HG03045 (cell line): ENCODE results near the gene GP1BB.
"Not testable (repeated sequence)": the region's sequence is repeated elsewhere in the genome, so short reads cannot be mapped to it uniquely, and the experiment has no call there.

Source experiments
- ATAC-seq: cut with Tn5 transposase; IDR thresholded peaks from one replicate; pipeline ENCODE4 v1.9.1; 2021; ENCODE audit warnings: mild to moderate bottlenecking, moderate library complexity; ENCODE audit not compliant: unreplicated experiment

The GP1BB gene

DNA sequence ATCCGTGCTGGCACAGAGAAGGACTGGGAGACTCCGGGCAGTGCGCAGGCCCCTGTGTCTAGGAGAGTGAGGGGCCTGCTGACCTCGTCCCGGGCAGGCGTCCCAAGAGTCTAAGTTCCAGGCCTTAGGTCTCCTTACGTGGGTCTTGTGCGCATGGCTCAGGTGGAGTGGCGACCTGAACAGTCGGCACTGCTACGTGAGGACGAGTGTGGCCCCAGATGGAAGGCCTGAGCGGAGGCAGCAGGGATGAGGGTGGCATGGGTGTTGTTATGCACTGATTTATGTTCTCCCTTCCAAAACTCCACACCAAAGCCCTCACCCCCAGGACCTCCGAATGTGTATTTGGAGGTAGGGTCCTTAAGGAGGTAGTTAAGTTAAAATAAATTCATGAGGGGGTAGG lies 29.8 kb upstream of the GP1BB start:
- no peak for ATAC-seq

DNA sequence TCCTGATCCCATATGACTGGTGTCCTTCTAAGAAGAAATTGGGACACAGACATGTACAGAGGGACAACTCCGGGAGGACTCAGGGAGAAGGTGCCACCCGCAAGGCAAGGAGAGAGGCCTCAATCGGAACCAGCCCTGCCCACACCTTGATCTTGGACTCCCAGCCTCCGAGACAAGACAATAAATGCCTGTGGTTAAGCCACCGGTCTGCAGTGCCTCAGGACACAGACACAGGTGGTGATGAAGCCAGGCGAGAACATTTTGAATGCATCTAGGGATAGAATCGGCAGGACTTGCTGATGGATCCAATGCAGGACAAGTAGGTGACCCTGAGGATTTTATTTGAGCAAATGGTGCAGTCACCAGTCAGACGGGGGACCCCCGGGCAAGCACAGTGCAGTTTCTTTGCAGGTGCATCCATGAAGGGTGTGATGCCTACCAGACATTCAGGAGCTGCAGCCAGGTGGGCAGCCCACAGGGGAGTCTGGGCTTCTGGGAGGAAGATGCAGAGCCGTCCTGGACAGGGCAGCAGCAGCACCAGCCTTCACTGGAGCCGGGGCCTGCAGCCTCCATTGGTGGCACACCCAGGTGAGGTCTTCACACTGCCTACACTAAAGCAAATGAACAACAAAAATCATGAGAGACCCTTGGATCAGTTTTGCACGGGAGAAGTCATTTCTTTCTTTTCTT lies 29.2 kb upstream of the GP1BB start:
- ATAC-seq: no peak

DNA sequence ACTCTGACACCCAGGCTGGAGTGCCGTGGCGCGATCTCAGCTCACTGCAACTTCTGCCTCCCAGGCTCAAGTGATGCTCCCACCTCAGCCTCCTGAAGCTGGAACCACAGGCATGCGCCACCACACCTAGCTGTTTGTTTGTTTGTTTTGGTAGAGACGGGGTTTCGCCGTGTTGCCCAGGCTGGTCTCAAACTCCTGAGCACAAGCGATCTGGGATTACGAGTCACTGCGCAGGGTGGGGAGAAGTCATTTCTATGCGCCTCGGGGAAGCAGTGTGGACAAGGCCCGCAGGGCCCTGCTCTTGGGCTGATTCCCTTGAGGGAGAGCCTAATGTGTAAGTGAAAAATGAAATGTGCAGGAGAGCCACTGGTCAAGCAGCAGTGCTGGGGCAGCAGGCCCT lies 28.6 kb upstream of the GP1BB start:
- no peak for ATAC-seq

DNA sequence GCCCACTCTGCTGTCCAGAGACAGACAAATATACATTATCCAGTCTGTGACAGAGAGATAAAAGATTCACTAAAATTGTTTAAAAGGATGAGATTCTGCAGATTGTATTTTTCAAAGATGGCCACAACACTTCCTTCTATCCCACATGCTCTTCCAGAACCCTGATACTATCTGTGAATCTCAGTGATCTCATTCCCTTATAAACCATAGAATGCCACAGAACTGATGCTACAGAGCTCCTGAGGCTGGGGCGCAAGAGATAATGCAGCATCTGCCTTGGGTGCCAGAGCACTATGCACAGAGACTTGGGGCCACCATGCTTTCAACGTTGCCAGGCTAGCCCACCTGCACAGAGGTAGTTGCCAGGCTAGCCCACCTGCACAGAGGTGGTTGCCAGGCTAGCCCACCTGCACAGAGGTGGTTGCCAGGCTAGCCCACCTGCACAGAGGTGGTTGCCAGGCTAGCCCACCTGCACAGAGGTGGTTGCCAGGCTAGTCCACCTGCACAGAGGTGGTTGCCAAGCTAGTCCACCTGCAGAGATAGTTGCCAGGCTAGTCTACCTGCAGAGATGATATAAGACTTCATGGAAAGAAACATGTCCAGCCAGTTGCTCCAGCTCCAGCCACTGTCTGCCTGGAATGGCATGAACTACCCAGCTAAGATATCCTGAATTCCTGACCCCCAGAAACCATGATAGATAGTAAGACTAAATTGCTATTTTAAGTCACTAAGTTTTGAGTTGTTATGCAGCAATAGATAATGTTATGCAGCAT lies 26.6 kb upstream of the GP1BB start:
- no peak for ATAC-seq

DNA sequence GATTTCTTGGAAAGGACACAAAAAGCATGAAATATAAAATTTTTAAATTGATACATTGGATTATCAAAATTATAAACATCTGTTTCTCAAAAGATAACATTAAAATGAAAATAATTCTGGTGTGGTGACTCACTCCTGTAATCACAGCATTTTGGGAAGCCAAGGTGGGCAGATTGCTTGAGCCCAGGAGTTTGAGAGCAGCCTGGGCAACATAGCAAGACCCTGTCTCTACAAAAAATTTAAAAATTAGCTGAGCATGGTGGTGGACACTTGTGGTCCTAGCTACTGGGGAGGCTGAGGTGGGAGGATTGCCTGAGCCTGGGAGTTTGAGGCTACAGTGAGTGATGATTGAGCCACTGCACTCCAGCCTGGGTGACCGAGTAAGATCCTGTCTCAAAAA lies 25.5 kb upstream of the GP1BB start:
- not testable (repeated sequence) for ATAC-seq

DNA sequence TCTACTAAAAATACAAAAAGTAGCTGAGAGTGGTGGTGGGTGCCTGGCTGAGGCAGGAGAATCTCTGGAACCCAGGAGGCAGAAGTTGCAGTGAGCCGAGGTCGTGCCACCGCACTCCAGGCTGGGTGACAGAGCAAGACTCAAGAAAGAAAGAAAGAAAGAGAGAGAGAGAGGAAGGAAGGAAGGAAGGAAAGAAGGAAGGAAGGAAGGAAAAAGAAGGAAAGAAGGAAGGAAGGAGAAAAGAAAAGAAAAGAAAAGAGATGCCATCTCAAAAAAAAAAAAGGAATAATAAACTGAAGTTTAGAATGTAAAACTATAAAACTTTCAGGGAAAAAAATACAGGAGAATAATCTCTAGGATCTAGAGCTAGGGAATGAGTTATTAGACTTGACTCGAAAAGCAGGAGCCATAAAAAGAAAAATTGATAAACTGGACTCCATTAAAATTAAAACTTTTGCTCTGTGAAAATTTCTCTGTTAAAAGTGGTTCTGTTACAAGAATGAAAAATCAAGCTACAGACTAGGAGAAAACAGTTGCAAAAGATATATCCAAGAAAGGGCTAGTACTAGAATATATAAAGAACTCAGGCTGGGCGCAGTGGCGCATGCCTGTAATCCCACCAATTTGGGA lies 22.4 kb upstream of the GP1BB start:
- no peak for ATAC-seq

DNA sequence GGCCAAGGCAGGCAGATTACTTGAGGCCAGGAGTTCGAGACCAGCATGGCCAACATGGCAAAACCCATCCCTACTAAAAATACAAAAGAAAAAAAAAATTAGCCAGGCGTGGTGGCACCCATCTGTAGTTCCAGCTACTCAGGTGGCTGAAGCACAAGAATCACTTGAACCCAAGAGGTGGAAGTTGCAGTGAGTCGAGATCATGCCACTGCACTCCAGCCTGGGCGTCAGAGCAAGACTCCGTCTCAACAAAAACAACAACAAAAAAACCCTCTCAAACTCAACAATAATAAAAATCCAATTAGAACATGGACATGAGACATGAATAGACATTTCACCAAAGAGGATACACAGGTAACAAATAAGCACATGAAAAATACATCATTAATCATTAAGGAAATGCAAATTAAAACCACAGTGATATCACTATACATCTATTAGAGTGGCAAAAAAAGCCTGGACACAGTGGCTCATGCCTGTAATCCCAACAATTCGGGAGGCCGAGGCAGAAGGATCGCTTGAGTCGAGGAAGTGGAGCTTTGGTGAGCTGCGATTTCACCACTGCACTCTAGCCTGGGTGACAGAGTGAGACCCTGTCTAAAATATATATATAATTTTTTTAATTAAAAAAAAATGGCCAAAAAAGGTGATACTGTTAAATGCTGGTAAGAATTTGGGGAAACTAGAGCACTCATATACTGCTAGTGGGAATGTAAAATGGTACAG lies 21.8 kb upstream of the GP1BB start:
- no peak for ATAC-seq

DNA sequence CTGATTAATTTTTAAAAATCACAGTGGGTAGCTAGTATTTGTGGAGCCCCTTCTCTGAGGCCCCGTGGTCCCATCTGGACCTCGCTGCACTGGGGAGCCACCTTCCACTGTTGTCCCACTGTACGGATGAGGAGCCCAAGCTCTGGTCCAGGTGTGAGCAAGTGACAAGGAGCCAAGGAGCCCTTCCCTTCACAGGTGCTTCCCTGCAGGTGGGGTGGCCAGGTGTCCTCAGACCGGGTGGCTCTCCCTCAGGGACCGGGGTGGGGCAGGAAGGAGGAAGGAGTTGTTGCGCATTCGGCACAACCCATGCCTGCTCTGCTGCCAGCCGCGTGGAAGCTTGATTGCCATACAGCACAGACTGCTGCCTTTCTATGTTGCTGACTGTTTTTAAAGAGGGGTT lies 19.5 kb upstream of the GP1BB start:
- ATAC-seq: no peak

DNA sequence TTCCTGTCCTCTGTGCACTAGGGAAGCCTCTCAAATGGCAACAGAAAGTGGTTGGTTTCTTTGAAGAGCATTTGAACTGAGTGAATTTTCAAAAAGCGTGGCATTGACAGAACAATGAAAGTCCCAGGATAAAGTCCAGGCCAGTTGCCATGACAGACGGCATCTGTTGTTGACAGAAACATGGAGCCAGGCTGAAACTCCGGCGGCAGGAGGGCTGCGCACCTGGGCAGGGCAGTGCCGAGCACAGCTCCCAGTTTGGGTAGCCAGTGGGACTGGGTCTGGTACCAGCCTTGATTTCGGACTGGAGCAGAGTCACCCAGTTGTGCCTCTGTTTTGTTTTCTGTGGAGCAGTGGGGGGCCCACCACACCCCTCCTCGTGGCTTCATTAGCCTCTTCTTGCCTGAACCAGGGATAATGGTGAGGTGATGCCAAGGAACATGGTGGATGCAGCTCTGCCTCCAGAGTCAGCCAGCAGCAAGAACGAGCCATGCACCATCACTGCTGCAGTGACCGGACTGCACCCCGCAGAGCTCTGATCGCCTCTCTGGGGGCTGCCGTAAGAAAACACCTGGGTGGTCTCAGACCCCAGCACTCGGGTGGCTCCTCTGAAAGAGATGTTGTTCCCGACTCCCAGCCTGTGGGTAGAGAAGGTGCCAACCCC lies 18.9 kb upstream of the GP1BB start:
- no peak for ATAC-seq

DNA sequence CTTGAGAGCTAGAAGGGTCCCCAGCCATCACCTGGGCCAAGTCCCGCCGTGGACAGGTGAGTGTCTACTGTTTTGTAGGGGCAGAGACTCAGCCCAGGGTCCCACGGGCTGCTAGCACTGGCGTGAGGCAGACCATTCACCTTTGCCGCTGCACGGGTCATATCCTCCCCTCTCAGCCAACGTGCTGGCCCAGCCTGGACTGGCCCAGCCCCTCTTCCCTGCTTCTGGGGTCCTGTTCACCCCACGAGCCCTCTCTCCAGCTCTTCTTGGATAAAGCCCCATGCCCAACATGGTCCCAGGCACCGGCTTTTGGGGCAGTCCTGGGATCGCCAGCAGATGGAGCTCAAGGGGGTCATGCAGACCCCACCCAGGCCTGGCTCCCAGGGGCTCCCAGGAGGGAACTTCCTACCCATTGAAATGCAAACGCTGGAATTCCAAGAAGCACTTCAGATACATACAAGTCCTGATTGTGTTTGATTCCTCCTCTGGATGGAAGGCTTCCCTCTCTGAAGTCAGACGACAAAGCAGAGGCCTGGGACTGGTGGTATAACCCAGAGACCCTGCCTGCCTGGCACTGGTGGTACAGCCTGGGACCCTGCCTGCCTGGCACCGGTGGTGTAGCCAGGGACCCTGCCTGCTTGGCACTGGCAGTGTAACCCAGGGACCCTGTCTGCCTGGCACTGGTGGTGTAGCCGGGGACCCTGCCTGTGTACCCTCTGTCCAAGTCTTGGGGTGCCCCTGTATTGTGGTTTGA lies 18.0 kb upstream of the GP1BB start:
- no peak for ATAC-seq

DNA sequence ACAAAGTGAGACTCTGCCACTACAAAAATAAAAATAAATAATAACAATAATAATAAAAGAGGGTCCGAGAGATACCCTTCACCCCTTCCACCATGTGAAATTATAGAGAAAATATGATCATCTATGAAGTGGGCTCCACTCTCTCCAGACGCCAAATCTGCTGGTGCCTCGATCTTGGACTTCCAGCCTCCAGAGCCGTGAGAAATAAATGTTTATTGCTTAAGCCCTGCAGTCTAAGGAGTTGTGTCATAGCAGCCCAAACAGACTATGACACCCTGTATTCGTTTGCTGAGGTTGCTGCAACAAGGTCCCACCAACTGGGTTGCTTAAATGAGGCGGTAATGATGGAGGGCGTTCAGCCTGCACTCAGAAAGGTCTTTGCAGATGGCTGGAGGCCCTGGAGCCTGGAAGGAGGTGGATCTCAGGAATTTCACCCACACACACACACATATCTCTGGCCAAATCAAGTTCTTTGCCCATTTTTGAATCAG lies 16.6 kb upstream of the GP1BB start:
- ATAC-seq: no peak

DNA sequence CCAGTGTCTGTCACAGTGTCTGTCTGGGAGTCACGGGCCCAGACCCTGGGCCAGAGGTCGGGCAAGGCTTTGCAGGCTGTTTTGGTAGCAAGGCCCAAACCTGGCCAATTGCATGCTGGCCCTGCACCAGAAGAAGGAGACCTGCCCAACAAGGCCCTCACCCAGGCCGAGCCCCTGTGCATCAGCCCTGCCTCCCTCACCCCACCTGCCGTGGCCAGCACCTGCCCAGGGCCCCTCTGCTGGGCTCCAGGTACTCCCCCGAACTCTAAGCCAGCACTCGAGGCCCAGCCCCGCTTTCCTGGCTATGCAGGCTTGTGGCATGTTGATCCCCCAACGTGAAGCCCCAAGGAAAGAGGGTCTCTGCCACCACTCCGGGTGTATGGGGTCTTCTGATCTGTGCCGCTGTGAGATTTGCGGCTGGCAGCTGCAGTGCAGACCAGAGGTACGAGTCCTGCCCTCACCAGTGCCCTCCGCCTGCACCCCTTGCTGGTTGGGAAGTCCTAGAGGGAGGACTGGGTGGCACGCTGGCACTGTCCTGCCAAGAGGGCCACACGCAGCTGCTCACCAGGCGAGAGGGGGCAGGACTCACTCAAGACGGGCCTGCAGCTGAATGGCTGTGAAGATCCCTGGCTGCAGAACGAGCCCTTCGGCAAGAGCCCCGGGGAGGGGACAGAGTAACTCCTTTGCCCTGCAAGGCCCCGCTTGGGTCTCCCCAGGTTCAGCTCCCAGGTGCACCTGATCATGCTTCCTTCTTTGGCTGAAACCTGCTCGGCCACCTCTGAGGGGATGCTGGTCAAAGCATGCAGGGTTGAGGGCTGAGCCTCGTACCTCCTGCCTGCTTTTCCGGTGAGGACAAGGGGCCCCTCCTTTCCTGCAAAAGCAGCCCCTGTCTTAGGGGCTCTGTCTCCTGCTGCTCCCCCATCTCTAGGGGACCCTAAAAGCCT lies 15.7 kb upstream of the GP1BB start:
- ATAC-seq: no peak

DNA sequence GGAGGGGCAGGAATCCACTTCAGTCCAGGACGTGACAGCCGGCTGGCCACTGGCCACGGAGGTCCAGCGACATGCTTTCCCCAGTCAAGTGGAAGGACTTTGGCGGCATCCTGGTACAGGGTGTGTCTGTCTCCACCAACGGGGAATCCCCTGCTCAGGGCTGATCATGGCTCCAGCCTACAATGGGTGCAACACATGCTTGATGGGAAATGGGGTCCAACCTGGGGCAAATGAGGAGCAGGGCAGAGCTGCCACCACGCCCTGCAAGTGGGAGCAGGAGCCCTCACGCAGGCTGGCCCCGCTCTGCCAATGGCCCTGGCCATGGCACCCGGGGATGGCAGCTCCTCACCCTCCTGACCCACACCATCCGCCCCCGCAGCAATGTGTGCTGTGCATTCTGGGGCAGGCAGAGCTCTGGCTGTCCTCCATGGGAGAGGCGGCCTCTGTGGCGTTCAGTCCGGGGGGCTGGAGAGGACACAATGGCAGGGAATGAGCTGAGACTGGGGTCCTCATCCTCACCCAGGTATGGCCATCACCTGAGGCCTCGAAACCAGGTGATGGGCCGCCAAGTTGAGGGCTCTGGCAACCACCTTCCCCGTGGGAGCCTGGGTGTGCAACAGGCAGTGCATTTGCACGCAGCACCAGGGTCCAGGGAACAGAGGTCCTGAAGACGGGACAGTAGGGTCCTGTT lies 14.9 kb upstream of the GP1BB start:
- no peak for ATAC-seq

DNA sequence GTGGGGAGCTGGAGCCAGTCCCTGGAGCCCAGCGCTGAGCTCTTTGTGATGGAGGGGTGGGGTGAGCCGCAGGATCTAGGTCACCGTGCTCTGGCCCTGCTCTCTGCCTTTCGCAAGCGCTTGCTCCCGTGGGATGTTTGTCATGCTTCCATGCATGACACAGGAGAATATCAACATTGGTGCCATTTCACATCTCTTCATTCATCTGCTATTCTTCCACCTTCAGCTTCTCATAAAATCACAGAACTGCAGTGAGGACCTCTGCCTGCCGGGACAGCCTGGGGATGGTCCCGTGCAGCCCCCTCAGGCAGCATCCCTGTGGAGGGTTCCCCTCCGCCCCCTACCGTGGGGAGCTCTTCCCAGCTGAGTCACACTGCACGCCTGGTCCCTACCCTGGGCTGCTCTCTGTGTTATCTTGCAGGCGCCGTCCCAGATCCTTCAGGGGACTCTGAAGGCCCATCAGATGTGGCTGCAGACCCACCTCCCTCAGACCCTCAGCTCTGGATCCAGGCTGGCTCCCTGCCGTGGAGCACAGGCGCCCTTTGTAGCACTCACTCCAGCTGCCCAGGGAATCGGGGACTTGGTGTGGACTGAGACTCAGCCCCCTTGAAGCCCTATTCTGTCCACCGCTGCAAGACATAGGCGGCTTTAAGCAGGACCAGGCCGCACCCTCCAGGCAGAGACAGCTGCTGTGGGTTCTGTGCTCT lies 14.1 kb upstream of the GP1BB start:
- ATAC-seq: no peak

DNA sequence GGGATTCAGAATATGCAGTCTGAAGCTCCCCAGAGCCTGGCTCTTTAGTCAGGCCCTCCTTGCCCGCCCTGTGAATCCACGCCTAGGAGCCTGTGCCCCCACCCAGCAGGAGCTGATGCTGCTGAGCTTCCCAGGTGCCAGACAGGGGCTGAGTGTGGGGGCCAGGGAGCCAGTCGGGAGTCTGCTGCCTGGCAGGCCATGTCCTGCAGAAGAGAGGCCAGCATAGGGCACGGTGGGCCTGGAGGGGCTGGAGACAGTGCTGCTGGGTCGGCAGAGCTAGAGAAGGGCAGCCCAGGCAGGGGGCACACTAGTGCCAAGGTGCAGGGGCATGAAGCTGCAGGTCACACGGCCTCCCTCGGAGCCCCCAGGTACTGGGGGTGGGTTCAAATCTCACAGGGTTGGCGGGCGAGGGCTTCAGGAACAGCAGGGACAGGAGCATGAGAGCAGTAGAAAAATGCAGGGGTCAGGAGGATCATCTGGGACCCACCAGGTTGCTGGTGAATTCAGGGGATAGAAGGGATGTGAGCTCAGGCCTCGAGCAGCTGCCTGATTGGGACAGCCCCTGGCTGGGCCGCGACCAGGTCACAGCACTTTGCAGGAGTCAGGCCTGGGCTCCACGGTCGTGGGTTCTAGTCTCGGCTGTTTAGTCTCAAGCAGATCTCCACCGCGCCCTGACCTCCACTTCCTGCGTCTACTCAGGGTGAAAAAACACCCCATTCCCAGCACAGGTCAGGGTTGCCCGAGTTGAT lies 13.1 kb upstream of the GP1BB start:
- ATAC-seq: no peak

DNA sequence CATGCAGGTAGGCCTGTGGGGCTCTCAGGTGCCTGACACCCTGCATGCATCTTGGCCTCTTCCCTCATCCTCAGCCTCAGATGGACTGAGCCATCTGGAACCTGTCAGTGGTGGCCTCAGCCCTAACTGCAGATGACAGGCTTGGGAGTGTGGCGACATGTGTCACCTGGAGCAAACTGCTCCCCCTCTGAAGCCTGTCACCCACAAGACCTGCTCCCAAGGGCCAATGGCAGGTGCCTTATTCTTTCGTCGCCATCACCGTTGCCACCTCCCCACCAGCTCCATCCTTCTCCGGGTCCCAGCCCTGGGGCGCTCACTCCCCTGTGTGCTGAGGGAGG lies 12.6 kb upstream of the GP1BB start:
- ATAC-seq: no peak

DNA sequence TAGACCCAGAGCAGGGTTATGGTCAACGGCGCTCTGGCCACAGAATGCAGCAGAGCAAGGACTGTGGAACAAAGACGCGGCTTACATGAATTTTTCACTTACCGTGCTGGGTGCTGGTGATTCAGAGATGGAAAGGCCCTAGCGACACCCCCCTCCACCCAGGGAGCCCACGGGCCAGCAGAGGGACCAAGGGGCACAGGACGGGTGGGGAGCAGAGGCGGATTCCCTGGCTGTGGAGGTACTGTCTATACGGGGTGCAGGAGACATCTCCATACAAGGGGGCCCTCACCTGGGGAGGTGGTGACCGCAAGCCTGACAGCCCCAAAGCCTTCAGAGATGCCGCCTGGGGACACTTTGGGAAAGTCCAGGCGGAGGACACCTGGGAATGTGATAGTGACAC lies 10.1 kb upstream of the GP1BB start:
- no peak for ATAC-seq
